Measurements from ENCODE around the gene PLK5.

GRCh38 chr19:1528596-1529429, 4.9 kb downstream of the PLK5 start:
- no peak for TF ChIP-seq SIN3A (IDR thresholded peaks at IDR 0.05; ENCODE audit: borderline replicate concordance, low read depth, low read length)
- TF ChIP-seq TAF1 (IDR thresholded peaks at IDR 0.05; ENCODE audit: borderline replicate concordance, low read depth, low read length): no peak
- no peak for TF ChIP-seq USF2 (IDR thresholded peaks at IDR 0.05; ENCODE audit: borderline replicate concordance, low read depth, low read length)
- TF ChIP-seq TCF12 (IDR thresholded peaks at IDR 0.05): no peak
- no peak for TF ChIP-seq CTCF (IDR thresholded peaks at IDR 0.05)
- TF ChIP-seq FOXM1 (IDR thresholded peaks at IDR 0.05; ENCODE audit: low read depth): no peak
- no peak for TF ChIP-seq POLR2AphosphoS5 (IDR thresholded peaks at IDR 0.05; ENCODE audit: low read depth, low read length)
- TF ChIP-seq RFX5 (IDR thresholded peaks at IDR 0.05; ENCODE audit: low read length): no peak

Data from SK-N-SH (cell line).